ENCODE results near the gene STX8.
A peak's percentile ranks its signal among the peaks of the same experiment; 100 is the strongest.

STX8 gene

GRCh38 chr17:9519583-9520272 is 55.9 kb downstream of the STX8 start:
- DNase-seq = no peak
- intact Hi-C loops (cut with DNase I) = loop anchor here (5.0 kb wide), 1 partner anchor 527 kb away; no protein-coding TSS in a partner anchor

- no peak for DNase-seq
- intact Hi-C loops (cut with DNase I) = no loop called here
Observed at GRCh38 chr17:9517396-9517795, 58.2 kb downstream of the STX8 start.

DNA sequence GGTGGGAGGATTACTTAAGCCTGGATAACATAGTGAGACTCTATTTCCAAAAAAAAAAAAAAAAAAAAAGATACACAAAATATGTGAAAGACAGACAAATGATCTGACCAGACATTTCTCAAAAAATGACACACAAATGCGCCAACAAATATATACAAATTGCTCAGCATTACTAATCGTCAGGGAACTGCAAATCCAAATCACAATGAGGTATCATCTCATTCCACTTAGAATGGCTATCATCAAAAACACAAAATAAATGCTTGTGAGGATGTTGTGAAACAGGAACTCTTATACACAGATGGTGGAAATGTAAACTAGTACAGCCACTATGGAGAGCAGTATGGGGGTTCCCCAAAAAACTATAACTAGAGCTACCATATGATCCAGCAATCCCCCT is 62.4 kb downstream of the STX8 start:
- intact Hi-C loops (cut with DNase I) = no loop called here
- no peak for DNase-seq

DNA sequence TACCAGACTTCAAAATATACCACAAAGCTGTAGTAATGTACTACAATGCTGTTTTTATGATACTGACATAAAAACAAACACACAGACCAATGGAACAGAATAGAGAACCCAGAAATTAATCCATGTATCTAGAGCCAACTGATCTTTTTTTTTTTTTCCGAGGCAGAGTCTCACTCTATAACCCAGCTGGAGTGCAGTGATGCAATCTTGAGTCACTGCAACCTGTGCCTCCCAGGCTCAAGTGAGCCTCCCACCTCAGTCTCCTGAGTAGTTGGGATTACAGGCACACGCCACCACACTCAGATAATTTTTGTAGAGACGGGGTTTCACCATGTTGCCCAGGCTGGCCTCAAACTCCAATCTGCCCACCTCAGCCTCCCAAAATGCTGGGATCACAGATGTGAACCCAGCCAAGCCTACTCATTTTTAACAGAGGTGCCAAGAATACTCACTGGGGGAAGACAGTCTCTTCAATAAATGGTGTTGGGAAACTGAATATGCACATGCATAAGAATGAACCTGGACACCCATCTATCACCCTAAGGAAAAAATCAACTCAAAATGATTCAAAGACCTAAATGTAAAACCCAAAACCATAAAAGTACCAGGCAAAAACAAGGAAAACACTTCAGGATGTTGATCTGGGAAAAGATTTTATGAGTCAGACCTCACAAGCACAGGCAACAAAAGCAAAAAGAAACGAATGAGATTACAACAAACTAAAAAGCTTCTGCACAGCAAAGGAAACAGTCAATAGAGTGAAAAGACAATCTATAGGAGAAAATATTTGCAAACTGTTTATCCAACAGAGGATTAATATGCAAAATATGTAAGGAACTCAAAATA is 63.1 kb downstream of the STX8 start:
- intact Hi-C loops (cut with DNase I) = no loop called here
- DNase-seq = peak in 3 of 42 donors; percentile 13 to 14 (median 13)

DNA sequence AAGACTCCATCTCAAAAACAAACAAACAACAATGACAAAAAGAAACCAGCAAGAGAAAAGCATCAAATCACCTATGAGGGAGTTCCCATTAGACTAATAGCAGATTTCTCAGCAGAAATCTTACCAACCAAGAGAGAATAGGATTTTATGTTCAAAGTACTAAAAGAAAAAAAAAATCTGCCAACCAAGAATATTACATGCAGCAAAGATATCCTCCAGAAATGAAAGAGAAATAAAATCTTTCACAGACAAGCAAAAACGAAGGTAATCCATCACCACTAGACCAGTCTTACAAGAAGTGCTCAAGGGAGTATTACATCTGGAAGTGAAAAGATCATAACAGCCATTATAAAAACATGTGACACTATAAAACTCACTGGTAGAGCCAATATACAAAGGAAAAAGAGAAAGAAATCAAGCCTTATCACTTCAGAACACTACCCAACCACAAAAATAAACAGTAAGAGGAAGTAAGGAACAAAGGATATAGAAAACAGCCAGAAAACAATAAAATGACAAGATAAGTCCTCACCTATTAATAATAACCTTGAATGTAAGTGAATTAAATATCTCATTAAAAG is 66.3 kb downstream of the STX8 start:
- intact Hi-C loops (cut with DNase I) = no loop called here
- no peak for DNase-seq

DNA sequence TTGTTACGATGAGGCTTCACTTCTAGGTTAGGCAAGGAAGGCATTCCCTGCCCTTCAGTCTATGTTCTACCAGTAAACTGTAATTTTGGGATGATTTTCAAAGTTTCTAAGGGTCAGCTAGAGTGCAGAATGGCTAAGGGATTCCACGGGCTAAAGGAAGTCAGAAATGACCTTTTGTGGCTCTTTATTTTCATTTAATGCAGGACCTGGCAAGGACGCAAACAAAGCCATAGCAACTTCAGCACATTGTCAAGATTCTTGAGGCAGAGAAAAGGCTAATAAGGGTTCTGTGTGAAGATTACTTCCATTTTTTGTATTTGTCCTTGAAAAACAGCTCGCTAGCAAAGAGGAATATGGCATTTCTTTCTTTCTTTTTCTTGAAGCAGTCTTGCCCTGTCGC is 76.6 kb downstream of the STX8 start:
- no peak for DNase-seq
- intact Hi-C loops (cut with DNase I) = no loop called here

- intact Hi-C loops (cut with DNase I) = no loop called here
- DNase-seq = no peak
Observed at GRCh38 chr17:9498490-9498889, 77.1 kb downstream of the STX8 start.

DNA sequence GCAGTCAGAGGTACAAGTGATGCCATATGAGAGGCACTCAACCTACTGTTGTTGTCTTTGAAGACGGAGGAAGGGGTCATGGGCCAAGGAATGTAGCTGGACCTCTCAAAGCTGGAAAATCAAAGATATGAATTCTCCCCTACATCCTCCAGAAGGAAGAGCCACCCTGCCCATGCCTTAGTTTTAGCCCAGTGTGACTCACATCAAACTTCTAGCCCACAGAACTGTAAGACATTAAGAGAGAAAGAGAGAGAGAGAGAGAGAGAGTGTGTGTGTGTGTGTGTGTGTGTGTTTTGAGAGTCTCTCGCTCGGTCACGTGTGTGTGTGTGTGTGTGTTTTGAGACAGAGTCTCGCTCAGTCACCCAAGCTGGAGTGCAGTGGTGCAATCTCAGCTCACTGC is 87.1 kb downstream of the STX8 start:
- intact Hi-C loops (cut with DNase I) = no loop called here

GRCh38 chr17:9487406-9487805 is 88.2 kb downstream of the STX8 start:
- DNase-seq = no peak
- intact Hi-C loops (cut with DNase I) = no loop called here

More for the DNA sequence above, 87.1 kb downstream of the STX8 start:
- no peak for DNase-seq

- DNase-seq = no peak
- intact Hi-C loops (cut with DNase I) = no loop called here
Observed at GRCh38 chr17:9484789-9485188, 90.8 kb downstream of the STX8 start.

DNA sequence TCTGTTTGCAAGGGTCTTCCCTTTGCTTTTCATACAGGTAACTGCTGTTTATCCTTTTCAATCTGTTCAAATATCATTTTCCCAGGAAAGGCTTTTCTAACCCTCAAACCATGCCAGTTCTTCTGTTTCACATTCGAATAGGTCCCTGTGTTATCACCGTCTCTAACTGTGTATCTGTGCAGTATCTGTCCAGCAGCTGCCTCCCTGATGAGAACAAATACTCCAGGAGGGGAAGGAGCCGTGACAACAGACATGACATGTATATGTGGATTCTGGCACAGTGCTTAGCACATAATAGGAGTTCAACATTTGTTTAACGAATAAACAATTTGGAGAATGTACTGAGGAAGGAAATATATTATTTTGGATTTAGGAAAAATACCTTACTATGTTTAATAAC is 95.7 kb downstream of the STX8 start:
- intact Hi-C loops (cut with DNase I) = no loop called here
- DNase-seq = no peak

DNA sequence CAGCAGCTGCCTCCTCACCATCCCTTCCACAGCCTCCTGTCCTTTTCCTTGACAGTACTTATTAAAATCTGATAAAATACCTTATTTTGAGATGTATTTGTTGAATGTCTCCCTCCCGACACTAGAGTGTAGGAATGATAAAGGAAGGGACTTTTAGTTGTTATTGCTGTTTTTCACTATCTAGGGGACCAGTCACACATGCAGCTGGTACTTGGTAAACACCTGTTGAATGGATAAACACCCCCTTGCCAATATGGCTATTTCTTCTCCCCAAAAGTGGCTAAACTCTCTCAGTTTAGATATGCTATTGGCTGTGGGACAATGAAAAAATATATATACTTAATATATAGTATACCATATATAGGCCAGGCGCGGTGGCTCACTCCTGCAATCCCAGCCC is 96.7 kb downstream of the STX8 start:
- no peak for DNase-seq
- intact Hi-C loops (cut with DNase I) = no loop called here

DNA sequence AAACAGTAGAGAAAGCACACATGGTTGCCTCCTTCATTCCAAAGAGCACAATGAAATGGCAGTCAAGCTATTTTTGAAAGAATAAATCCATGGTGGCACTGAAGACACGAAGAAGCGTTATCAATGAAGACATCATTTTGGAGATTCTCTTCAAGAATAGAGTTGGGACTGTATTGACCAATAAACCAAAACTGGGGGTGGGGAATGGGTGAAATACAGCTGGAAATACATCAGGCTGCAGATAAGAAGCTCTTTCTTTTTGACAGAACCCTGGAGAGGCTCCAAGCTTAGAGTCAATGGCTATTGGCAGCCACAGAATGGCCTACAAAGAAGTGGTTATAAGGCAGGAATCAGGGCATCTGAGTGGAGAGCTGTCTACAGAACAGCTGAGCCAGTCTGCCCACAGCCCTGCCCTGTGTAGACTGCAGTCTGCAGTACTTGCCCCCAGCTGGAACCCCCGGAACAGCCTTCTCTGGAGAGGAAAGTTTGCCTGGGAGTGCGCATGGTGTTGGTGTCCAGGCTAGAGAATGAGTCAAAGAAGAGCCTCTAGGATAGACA is 100.4 kb downstream of the STX8 start:
- intact Hi-C loops (cut with DNase I) = no loop called here
- peak; percentile 44 to 93 (median 81) for DNase-seq

- no peak for DNase-seq
- intact Hi-C loops (cut with DNase I) = no loop called here
Observed at GRCh38 chr17:9473711-9474110, 101.9 kb downstream of the STX8 start.

GRCh38 chr17:9472541-9472940 is 103.1 kb downstream of the STX8 start:
- intact Hi-C loops (cut with DNase I) = no loop called here
- DNase-seq = no peak

DNA sequence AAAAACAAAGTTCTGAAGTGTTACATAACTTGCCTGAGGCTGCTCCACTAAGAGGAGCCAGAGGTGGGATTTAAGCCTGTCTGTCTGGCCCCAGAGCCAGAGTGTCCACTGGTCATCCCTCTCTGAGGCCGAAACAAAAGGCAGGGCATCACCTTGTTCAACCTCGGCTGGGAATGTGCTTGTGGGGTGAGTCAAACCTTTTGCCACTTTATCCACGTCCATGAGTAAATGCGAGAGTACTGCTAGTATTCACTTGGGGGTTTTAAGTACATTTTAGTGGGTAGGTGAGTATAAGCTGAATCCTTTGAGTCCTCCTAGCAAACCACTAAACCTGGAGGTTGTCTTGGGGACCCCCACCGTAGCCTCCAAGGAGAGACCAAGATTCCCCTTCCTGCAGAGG is 103.5 kb downstream of the STX8 start:
- intact Hi-C loops (cut with DNase I) = no loop called here
- DNase-seq = no peak

DNA sequence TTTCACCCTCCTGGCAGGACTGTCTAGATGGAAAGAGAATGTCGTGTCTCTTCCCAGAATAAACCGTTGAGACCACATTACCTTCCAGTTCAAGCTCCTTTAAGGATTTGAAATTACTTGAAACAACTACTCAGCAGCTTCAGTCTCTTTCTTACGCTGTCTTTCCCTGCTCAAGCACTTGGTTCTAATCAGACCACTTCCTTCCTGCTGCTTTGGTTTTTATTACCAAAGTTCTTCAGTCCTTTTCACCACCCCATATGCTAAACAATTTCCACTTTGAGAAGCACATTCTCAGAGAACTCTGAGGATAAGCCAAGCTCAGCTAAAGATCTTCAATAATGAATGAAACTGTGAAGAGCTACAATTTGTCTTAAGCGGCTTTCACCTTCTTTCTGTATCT is 105.4 kb downstream of the STX8 start:
- no peak for DNase-seq
- intact Hi-C loops (cut with DNase I) = no loop called here

GRCh38 chr17:9468937-9469336 is 106.7 kb downstream of the STX8 start:
- intact Hi-C loops (cut with DNase I) = no loop called here
- DNase-seq = no peak

- DNase-seq = peak in 1 of 42 donors; percentile 6
Observed at GRCh38 chr17:9468532-9468931, 107.1 kb downstream of the STX8 start.

GRCh38 chr17:9467518-9467917 is 108.1 kb downstream of the STX8 start:
- peak in 4 of 42 donors; percentile 10 to 18 (median 12) for DNase-seq
- intact Hi-C loops (cut with DNase I) = no loop called here

More at GRCh38 chr17:9468532-9468931, 107.1 kb downstream of the STX8 start:
- intact Hi-C loops (cut with DNase I) = no loop called here
